NCI-H2196 treated with DMSO at 0.1 percent for 48 hours (cell line): ENCODE measurements around the gene MCM5.
"Not testable (repeated sequence)": the region's sequence is repeated elsewhere in the genome, so short reads cannot be mapped to it uniquely, and the experiment has no call there.

Experiments
- DNase-seq: peaks from one replicate; lab custom pipeline; 2025; ENCODE audit not compliant: unreplicated experiment; lab: John Stamatoyannopoulos, UW

The MCM5 gene

DNA sequence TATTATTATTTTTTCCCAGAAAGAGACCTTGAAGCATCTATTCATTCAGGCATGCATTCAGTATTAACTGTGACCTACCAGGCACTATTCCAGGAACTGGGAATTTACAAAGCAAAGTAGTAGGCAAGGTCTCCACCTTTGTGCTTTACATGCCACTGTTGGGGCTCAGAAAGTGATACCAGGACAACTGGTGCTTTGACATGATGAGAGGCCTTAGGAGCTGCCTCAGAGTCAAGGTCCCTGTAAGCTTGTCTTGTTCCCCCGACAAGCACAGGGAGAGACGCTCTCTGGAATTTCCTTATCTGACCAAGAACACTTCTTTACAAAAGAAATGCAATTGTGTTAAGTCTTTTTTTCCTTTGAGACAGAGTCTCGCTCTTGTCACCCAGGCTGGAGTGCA lies 21.3 kb upstream of the MCM5 start:
- DNase-seq, result no peak

DNA sequence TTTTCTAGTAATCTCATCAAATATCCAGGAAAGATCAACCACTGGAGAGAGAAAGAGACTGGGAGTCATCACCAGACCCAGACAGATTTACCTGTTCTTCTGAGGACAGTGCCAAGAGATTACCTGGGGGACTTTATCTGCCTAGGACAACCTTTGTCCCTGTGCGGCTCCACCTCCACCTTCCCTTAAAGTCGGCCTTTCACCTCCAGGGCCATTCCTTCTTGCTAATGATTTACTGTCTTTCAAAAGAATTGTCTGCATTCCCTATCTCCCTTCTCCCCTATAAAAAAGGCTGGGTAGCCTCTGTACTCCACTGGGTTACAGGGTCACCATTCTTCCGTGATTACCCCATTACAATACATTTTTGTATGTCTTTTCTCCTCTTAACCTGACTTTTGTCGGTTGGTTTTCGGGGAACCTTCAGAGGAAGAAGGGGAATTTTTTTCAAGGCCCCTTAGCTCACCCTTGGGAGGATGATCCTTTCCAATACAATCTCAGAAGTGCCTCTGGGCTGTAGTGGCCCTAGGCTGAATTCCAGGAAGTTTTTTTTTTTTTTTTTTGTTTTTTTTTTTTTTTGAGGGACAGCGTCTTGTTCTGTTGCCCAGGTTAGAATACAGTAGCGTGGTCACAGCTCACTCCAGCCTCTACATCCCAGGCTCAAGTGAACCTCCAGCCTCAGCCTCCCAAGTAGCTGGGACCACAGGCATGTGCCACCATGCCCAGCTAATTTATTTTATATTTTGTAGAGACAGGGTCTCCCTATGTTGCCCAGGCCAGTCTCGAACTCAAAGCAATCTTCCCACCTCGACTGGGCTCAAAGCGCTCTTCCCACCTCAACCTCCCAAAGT lies 20.6 kb upstream of the MCM5 start:
- DNase-seq, result no peak

DNA sequence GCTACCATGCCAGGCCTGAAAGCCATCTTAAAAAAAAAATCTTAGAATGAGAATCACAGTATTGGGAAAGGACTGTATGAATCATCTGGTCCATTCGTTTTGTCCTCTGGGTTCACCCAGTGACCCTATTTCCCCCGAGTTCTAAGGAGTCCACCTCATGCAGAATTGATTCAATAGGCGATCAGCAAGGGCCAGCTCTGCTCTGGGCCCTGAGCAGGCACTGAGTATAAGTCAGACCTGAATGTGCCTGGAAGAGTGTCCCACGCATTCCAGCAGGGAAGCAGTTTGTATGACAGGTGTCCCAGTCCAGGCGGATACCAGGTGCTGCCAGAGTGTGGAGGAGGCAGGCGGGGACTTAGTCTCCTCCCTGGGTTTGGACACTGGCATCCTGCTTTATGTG lies 19.9 kb upstream of the MCM5 start:
- DNase-seq, result no peak

DNA sequence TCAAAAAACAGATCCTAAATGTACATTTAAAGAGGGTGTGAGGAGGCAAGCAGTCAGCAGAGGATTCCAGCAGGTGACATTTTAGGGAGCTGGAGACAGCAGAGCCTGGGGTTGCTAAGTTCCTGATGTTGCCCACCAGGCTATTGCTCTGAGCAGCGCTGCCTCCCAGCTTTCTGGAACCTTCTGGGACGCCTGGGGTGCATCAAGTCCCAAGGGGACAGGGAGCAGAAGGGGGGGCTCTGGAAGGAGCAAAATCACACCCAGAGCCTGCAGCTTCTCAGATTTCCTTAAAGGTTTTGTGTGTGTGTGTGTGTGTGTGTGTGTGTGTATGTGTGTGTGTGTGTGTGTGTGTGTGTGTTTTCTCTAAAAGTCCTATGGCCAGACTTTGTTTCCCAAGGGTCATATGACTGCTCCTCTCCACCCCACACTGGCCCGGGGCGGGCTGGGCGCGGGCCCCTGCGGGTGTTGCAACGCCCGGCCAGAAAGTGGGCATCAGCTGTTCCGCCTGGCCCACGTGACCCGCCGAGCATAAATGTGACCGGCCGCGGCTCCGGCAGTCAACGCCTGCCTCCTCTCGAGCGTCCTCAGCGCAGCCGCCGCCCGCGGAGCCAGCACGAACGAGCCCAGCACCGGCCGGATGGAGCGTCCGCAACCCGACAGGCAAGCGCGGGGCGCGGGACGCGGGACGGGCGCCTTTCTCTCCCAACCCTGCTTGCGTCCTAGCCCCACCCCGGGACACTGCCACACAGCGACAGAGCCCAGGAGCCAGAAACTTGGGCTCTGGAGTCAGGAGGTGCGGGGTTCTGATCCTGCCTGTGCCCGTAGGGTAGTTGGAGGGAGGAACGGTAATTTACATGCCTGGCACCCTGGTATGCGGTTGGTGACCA lies 19.2 kb upstream of the MCM5 start, which contains the start of gene HMOX1:
Gene HMOX1 (plus strand): TSS at position 560 of the 887 bp plus-strand sequence. CDS start 78 bp downstream, at position 638.
- DNase-seq, result peak; percentile 21

DNA sequence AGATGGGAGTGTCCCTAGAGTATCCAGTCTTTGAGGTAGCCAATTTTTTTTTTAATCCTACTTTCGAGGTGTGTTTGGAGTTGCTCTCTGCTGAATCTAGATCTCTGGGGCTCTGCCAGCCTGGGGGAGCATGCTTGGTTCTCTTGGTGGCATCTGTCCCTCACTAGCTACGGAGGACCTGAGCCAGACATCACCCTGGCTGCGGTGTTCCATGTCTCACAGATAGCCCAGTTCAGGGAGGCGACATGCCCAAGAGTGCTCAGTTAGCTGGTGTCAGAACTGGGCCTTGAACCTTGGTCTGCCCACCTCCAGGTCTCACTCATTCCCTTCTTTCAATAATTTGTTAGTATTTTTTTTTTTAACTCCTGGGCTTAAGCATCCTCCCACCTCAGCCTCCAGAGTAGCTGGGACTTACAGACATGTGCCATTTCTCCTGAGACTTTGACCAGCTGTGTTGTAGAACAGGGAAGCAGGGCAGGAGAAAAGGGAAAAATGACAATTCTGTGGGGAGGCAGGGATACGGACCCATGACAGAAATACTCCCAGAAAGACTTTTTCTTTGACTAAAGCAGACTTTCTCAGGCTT lies 18.4 kb upstream of the MCM5 start:
- DNase-seq, result no peak

DNA sequence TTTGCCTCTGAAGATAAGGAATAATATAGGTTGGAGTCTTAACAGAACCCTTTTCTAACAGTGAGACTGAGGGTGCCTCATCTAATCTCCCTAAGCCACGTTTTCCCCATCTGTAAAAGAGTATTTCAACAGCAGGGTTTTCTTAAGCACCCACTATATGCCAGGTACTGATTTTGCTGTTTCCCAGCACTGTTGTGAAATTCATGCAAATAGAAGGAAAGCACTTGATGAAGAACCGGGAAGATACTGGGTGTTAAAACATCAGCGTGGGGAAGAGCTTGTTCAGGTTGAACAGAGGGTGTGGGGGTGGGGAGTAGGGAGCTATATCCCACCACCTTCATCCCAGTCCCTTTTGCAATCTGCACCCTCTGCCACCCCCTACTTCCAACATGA lies 16.3 kb upstream of the MCM5 start:
- no peak for DNase-seq

DNA sequence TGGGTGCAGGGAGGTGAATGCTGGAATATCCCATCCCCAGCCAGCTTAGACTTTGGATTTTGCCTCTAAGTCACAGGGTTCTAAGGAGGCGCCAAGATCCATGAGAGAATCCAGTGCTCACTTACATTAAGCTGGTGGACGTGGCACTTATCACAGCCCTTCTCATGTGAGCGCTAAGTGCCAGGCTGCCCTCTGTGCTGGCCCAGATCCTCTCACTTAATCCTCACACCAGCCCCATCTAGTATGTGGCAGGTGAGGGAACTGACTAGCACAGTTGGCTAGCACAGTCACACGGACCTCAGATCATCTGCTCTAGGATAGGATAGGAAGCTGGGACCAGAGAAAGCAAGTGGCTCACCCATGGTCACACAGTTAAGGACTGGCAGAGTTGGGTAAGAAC lies 15.4 kb upstream of the MCM5 start:
- no peak for DNase-seq

DNA sequence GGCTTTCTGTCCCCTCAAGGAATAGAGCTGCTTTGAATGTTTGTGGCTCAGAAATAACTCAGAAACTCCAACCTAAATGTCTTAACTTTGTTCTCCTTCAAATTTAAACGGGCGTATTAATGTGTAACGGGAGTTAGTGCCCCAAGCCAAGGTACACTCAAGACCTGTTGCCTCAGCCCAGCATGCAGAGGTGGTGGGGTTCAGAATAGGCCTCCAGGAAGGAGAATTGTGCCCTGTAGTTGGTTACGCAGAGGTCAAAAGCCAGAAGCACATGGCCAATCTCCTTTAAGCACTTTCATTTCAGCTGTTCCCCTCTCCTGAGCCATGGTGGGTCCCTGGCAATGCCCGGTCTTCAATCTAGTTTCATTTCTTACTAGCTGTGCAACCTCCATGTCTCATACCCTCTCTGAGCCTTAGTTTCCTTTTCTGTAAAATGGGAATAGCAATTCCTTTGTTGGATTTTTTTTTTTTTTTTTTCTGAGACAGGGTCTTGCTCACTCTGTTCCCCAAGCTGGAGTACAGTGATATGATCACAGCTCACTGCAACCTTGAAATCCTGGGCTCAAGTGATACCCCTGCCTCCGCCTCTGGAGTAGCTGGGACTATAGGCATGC lies 14.9 kb upstream of the MCM5 start:
- no peak for DNase-seq

DNA sequence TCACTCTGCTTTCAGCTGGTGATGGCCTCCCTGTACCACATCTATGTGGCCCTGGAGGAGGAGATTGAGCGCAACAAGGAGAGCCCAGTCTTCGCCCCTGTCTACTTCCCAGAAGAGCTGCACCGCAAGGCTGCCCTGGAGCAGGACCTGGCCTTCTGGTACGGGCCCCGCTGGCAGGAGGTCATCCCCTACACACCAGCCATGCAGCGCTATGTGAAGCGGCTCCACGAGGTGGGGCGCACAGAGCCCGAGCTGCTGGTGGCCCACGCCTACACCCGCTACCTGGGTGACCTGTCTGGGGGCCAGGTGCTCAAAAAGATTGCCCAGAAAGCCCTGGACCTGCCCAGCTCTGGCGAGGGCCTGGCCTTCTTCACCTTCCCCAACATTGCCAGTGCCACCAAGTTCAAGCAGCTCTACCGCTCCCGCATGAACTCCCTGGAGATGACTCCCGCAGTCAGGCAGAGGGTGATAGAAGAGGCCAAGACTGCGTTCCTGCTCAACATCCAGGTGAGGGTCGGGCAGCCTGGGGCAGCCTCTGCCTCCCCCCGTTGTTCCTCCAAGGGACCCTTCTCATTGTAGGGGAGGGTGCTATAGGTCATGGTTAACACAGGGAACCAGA lies 13.2 kb upstream of the MCM5 start:
- DNase-seq, result no peak

DNA sequence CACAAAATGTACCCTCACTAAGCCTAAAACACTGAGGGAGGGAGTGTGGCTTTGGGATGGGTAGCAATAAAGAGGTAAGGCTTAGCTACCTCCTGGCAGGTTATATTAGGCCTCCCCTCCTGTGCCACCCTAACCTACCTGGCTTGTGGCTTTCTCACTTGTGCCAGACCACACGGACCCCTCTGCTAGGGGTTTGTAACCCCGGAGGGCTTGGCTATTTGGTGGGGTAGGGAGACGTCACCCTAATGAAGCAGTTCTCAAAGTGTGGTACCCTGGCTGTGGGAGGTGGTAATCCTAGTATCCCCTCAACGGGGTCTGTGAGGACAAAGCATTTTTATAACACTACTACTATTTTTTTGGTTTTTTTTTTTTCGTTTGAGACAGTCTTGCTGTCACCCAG lies 9.0 kb upstream of the MCM5 start:
- DNase-seq, result no peak

DNA sequence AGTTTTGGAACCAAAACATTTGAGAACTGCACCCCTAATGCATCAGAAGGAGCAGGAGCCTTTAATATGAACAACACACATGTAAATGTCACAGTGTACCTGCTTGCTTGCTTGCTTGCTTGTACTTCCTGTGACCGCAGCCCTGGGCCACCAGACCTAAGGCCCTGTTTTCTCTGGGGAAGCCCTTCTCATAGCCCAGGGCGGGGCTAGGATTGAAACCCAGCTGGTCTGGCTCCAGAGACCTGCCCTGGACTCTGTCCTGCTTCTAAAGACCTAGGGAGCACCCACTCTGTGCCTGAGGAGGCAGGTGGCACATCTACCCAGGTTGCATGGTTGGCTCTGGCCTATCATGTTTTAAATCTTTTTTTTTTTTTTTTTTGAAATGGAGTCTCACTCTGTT lies 7.6 kb upstream of the MCM5 start:
- no peak for DNase-seq

DNA sequence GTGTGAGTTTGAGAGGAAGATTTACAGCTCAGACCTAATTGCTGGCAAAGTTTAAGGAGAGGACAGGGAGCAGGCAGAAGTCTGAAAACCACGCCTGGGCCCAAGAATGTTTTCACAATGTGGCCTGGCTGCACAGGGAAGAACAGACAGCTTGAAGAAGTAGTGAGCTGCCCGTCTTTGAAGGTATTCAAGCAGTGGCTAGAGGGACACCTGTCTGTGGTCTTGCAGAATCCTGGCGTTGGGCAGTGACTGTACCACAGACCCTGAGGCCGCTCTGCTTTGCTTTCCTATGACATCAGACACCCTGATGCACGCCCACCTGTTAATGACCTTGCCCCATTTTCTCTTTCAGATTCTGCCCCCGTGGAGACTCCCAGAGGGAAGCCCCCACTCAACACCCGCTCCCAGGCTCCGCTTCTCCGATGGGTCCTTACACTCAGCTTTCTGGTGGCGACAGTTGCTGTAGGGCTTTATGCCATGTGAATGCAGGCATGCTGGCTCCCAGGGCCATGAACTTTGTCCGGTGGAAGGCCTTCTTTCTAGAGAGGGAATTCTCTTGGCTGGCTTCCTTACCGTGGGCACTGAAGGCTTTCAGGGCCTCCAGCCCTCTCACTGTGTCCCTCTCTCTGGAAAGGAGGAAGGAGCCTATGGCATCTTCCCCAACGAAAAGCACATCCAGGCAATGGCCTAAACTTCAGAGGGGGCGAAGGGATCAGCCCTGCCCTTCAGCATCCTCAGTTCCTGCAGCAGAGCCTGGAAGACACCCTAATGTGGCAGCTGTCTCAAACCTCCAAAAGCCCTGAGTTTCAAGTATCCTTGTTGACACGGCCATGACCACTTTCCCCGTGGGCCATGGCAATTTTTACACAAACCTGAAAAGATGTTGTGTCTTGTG lies 6.6 kb upstream of the MCM5 start:
- DNase-seq, result no peak

DNA sequence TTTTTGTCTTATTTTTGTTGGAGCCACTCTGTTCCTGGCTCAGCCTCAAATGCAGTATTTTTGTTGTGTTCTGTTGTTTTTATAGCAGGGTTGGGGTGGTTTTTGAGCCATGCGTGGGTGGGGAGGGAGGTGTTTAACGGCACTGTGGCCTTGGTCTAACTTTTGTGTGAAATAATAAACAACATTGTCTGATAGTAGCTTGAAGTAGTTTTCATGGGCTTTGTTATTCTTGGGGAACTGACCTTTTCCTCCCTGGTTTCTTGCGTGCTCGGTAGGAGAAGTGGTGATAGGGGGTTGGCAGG lies 6.0 kb upstream of the MCM5 start:
- no peak for DNase-seq

DNA sequence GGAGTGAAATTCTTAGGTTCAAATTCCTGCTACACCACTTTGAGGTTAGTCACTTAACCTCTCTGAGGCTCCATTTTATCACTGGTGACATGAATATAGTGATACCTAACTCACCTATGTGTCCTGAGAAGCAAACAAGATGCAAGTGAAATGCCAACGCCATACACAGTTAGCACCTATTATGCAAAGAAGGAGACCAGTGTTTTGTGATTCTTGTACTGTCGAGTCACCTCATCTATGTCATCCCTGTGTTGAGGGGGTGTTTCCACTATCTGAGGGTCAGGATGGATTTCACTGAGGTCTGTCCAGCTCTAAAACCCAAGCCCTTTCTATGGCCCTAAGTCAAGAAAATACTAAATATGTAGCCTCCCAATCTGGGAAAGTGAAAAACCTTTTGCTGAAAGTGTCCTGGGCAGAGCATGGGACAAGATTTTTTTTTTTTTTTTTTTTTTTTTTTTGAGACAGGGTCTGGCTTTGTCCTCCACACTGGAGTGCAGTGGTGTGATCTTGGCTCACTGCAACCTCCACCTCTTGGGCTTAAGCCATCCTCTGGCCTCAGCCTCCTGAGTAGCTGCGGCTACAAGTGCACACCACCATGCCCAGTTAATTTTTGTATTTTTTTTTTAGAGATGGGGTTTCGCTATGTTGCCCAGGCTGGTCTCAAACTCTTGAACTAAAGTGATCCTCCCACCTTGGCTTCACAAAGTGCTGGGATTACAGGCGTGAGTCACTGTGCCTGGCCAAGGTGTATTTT lies 5.0 kb upstream of the MCM5 start:
- DNase-seq, result no peak

DNA sequence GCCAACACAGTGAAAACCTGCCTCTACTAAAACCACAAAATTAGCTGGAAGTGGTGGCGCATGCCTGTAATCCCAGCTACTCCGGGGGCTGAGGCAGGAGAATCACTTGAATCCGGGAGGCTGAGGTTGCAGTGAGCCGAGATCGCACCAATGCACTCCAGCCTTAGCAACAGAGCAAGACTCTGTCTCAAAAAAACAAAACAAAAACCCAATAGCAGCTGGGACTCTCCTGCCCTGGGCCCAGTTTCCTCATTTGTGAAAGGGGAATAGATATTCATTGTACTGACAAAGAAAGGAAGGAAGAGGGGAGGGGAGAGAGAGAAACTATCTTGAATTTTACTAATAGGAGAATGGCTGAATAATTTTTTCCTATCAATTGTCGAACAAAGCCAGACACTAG lies 3.3 kb upstream of the MCM5 start:
- DNase-seq, result not testable (repeated sequence)

DNA sequence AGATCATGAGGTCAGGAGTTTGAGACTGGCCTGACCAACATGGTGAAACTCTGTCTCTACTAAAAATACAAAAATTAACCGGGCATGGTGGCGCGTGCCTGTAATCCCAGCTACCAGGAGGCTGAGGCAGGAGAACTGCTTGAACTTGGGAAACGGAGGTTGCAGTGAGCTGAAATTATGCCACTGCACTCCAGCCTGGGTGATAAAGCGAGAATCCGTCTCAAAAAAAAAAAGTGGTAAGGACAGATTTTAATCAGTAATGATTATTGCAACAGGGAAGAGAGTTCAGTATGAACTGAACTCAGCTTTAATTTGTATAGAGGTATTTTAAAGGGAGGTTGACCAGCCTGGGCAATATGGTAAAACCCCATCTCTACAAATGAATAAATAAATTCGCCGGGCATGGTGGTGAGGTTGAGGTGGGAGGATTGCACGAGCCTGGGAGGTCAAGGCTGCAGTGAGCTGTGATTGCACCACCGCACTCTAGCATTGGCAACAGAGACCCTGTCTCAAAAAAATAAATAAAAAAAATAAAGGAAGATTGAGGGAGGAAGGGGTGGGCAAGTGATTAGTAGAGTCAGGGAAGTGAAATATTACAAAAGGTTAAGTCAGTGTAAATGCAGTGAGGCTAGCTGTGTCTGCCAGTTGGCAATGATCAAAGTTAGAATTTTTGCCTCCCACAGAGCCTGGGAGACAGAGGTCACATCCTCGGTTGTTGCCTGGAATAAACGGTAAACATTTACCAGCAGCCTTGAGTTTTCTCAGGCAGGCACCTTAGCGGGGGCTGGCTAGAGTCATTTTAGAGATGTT lies 2.6 kb upstream of the MCM5 start:
- no peak for DNase-seq

DNA sequence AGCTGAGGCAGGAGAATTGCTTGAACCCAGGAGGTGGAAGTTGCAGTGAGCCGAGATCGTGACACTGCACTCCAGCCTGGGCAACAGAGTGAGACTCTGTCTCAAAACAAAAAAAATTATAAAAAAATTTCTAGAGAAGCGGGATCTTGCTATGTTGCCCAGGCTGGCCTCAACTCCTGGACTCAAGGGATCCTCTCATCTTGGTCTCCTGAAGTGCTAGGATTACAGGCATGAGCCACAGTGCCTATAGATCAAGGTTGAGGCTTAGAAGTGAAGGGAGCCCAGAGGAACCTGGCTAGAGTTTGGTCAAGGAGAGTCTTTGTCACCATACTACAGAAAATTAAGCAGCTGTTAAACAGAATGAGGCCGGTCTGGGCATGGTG lies 1.4 kb upstream of the MCM5 start:
- no peak for DNase-seq

DNA sequence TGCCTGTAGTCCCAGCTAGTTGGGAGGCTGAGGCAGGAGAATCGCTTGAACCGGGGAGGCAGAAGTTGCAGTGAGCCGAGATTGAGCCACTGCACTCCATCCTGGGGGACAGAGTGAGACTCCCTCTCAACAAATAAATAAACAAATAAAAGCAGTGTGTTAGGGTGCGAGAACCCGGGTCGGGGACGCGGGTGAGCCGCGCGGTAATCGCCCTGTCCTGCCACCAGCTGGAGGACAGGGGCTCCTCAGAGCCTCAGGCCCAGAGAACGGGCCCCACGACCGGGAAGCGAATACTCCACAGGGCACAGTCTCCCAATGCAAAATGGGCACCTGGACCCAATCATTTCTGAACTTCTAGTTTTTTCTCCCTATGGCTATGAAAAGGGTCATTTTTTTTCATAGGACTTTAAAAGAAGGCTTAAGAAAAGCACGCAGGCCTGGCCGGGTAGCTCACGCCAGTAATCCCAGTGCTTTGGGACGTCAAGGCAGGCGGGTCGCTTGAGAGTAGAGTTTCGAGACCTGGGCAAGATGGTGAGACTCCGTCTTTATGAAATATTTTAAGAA lies 744 bp upstream of the MCM5 start:
- no peak for DNase-seq

DNA sequence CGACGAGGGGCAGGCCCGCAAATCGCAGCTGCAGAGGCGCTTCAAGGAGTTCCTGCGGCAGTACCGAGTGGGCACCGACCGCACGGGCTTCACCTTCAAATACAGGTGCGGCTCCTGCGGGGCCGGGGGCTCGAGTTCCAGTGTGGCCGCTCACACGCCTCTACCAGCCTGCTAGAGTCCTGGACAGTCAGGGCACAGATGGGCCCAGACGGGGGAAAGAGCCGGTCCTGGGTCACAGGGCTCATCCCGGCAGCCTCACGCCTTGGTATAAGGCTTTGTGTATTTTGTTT lies 506 bp downstream of the MCM5 start:
- DNase-seq, result no peak
